Prostate gland (tissue), 2 donors: Measurements from ENCODE around the gene IGSF23.
"Not testable (repeated sequence)": the region's sequence is repeated elsewhere in the genome, so short reads cannot be mapped to it uniquely, and the experiment has no call there.

Source experiments
- POLR2A ChIP-seq: fragments of 450-650 bp; IDR thresholded peaks from one replicate; pipeline ENCODE4 v1.6.1; 2016; ENCODE audit warnings: antibody characterized with exemption, mild to moderate bottlenecking
- TF ChIP-seq, protein P1 (sequence below), 4 experiments: fragments of 200-600 bp in 2 of 4; fragments of 450-650 bp in 2 of 4; sonication (generic) in 2 of 4; IDR thresholded peaks; 1 replicate in 3 of 4; 2 replicates in 1 of 4; pipeline ENCODE4 v1.5.1; 2016 to 2019; ENCODE audit warnings: antibody characterized with exemption in 4 of 4, mild to moderate bottlenecking in 2 of 4, moderate library complexity in 2 of 4

DNA sequence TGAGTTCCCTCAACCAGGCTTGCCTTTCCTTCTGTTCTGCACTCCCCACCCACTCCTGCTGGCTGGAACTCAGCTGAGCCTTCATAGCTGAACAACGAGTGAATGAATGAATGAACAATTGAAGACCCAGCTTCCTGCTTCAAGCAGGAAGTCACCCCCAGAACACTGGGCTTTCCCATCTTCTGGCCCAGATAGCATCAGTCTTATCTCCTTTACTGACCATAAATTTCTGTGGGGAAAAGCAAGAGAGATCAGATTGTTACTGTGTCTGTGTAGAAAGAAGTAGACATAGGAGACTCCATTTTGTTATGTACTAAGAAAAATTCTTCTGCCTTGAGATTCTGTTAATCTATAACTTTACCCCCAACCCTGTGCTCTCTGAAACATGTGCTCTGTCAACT, 19.5 kb upstream of the IGSF23 start:
- TF ChIP-seq POLR2A: not testable (repeated sequence)
- TF ChIP-seq, protein P1, sequence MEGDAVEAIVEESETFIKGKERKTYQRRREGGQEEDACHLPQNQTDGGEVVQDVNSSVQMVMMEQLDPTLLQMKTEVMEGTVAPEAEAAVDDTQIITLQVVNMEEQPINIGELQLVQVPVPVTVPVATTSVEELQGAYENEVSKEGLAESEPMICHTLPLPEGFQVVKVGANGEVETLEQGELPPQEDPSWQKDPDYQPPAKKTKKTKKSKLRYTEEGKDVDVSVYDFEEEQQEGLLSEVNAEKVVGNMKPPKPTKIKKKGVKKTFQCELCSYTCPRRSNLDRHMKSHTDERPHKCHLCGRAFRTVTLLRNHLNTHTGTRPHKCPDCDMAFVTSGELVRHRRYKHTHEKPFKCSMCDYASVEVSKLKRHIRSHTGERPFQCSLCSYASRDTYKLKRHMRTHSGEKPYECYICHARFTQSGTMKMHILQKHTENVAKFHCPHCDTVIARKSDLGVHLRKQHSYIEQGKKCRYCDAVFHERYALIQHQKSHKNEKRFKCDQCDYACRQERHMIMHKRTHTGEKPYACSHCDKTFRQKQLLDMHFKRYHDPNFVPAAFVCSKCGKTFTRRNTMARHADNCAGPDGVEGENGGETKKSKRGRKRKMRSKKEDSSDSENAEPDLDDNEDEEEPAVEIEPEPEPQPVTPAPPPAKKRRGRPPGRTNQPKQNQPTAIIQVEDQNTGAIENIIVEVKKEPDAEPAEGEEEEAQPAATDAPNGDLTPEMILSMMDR (IDR thresholded peaks at IDR 0.05): not testable (repeated sequence)
